ENCODE results near the gene TMED9. TPM values are rescaled to one million over a fixed set of nuclear protein-coding genes. Genes with fewer than 3 reads are reported as not detected.

TMED9 gene
- total and polyA plus RNA-seq, 9 of the 15 experiments (the other 6 are each of a cell fraction or from before 2014, with no cell fraction given): 43.7 to 301 (median 90.0) TPM

GRCh38 chr5:177554474-177555111 is 37.4 kb upstream of the TMED9 start, which contains the start of gene FAM193B (continued):
- TF ChIP-seq PRDM10 (IDR thresholded peaks at IDR 0.05; ENCODE audit: partially characterized antibody): peak; percentile 76
- peak; percentile 53 for TF ChIP-seq CREB1 (IDR thresholded peaks at IDR 0.05)
- 0 out of 2 replicates have a peak, but pooled peaks have one; percentile 33 for TF ChIP-seq CREB1 (CRISPR knock-in tag; IDR thresholded peaks at IDR 0.05)
- TF ChIP-seq, protein P1, sequence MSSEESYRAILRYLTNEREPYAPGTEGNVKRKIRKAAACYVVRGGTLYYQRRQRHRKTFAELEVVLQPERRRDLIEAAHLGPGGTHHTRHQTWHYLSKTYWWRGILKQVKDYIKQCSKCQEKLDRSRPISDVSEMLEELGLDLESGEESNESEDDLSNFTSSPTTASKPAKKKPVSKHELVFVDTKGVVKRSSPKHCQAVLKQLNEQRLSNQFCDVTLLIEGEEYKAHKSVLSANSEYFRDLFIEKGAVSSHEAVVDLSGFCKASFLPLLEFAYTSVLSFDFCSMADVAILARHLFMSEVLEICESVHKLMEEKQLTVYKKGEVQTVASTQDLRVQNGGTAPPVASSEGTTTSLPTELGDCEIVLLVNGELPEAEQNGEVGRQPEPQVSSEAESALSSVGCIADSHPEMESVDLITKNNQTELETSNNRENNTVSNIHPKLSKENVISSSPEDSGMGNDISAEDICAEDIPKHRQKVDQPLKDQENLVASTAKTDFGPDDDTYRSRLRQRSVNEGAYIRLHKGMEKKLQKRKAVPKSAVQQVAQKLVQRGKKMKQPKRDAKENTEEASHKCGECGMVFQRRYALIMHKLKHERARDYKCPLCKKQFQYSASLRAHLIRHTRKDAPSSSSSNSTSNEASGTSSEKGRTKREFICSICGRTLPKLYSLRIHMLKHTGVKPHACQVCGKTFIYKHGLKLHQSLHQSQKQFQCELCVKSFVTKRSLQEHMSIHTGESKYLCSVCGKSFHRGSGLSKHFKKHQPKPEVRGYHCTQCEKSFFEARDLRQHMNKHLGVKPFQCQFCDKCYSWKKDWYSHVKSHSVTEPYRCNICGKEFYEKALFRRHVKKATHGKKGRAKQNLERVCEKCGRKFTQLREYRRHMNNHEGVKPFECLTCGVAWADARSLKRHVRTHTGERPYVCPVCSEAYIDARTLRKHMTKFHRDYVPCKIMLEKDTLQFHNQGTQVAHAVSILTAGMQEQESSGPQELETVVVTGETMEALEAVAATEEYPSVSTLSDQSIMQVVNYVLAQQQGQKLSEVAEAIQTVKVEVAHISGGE (CRISPR knock-in tag; IDR thresholded peaks at IDR 0.05): peak in 1 of 3 experiments; percentile 79; a peak in 2 of 6 replicates
- no peak for TF ChIP-seq NCOA2 (IDR thresholded peaks at IDR 0.05; ENCODE audit: partially characterized antibody in 2 of 2)
- peak; percentile 57; the same call in 1 of the 2 replicates for TF ChIP-seq ZBTB40 (IDR thresholded peaks at IDR 0.05)
- no peak for TF ChIP-seq ZBTB40 (CRISPR knock-in tag; IDR thresholded peaks at IDR 0.05)
- peak; percentile 80 for TF ChIP-seq CXXC5 (CRISPR knock-in tag; IDR thresholded peaks at IDR 0.05)
- TF ChIP-seq TAF15 (IDR thresholded peaks at IDR 0.05; ENCODE audit: low read depth, low read length): no peak
- no peak for TF ChIP-seq ZNF77 (CRISPR knock-in tag; IDR thresholded peaks at IDR 0.05)

Measured in K562 (cell line).